HG03558 (cell line): Measurements from ENCODE around the gene PKNOX2.

Source experiments
- ATAC-seq: cut with Tn5 transposase; IDR thresholded peaks from one replicate; pipeline ENCODE4 v1.9.1; 2021; ENCODE audit warnings: moderate number of reproducible peaks; ENCODE audit not compliant: unreplicated experiment; ENCODE audit errors: extremely low read depth

Gene PKNOX2

GRCh38 chr11:125372088-125372487 is 207.5 kb downstream of the PKNOX2 start:
- no peak for ATAC-seq

- ATAC-seq: no peak
Measured at GRCh38 chr11:125372911-125373310, 208.4 kb downstream of the PKNOX2 start.

- no peak for ATAC-seq
Measured at GRCh38 chr11:125373426-125374391, 209.2 kb downstream of the PKNOX2 start.

GRCh38 chr11:125374398-125374797 is 209.8 kb downstream of the PKNOX2 start:
- no peak for ATAC-seq

- ATAC-seq: no peak
Measured at GRCh38 chr11:125375146-125375545, 210.6 kb downstream of the PKNOX2 start.

GRCh38 chr11:125376117-125376516 is 211.6 kb downstream of the PKNOX2 start:
- ATAC-seq: no peak

GRCh38 chr11:125376856-125377255 is 212.3 kb downstream of the PKNOX2 start:
- ATAC-seq: no peak

GRCh38 chr11:125378083-125378482 is 213.5 kb downstream of the PKNOX2 start:
- ATAC-seq: no peak

GRCh38 chr11:125378571-125378970 is 214.0 kb downstream of the PKNOX2 start:
- ATAC-seq: no peak

- ATAC-seq: no peak
Measured at GRCh38 chr11:125379565-125379964, 215.0 kb downstream of the PKNOX2 start.

- ATAC-seq: no peak
Measured at GRCh38 chr11:125379981-125380380, 215.4 kb downstream of the PKNOX2 start.

GRCh38 chr11:125380756-125381445 is 216.3 kb downstream of the PKNOX2 start:
- ATAC-seq: no peak

- no peak for ATAC-seq
Measured at GRCh38 chr11:125381499-125382044, 217.0 kb downstream of the PKNOX2 start.

- no peak for ATAC-seq
Measured at GRCh38 chr11:125382314-125382791, 217.8 kb downstream of the PKNOX2 start.

GRCh38 chr11:125382822-125383221 is 218.3 kb downstream of the PKNOX2 start:
- no peak for ATAC-seq

- no peak for ATAC-seq
Measured at GRCh38 chr11:125384825-125385224, 220.3 kb downstream of the PKNOX2 start.

- ATAC-seq: no peak
Measured at GRCh38 chr11:125387901-125388300, 223.3 kb downstream of the PKNOX2 start.

- ATAC-seq: no peak
Measured at GRCh38 chr11:125388611-125389010, 224.1 kb downstream of the PKNOX2 start.

GRCh38 chr11:125389339-125390166 is 225.0 kb downstream of the PKNOX2 start:
- ATAC-seq: no peak

GRCh38 chr11:125390946-125391345 is 226.4 kb downstream of the PKNOX2 start:
- ATAC-seq: no peak
